ENCODE results near the gene LYRM7.

- TF ChIP-seq CTCF (IDR thresholded peaks at IDR 0.05; ENCODE audit: poor library complexity) (no peak), EZH2 (IDR thresholded peaks at IDR 0.05; ENCODE audit: borderline replicate concordance) (no peak)
Observed at GRCh38 chr5:131142970-131143617, 27.6 kb upstream of the LYRM7 start.
